Endothelial cell of umbilical vein (primary cell): ENCODE measurements around the gene RASSF3. TPM values are rescaled to one million over a fixed set of nuclear protein-coding genes. Genes with fewer than 3 reads are reported as not detected.

Source experiments
- BruUV-seq: library from RNA; stranded (reverse); fragments of 400-500 nt; replicated peaks from 2 replicates; lab custom pipeline; 2021; lab: Mats Ljungman, UMichigan
- CTCF ChIA-PET: fragments of 300-600, 350-600 bp; sonication (Branson Sonifier 250); formaldehyde crosslinking; loops from one replicate; lab custom pipeline; 2021; ENCODE audit warnings: antibody characterized with exemption, inconsistent platforms; lab: Charles Lee
- POLR2A ChIA-PET: fragments of 300-600, 350-600 bp; sonication (Branson Sonifier 250); formaldehyde crosslinking; loops from one replicate; lab custom pipeline; 2021; ENCODE audit warnings: antibody characterized with exemption, inconsistent platforms; lab: Charles Lee
- DNase-seq: peaks from one replicate; pipeline ENCODE4 v3.0.0-alpha.2; 2011; ENCODE audit warnings: low read depth, low spot score
- FAIRE-seq: peaks from 2 replicates; lab custom pipeline; 2011; peaks lifted over from hg19 to GRCh38; lab: Jason Lieb, UNC
- H2AFZ ChIP-seq: 2 replicates; pipeline ENCODE4 v1.6.0; 2012; ENCODE audit warnings: low read depth, low read length, control low read depth, inconsistent platforms
- H3K27ac ChIP-seq: 2 replicates; pipeline ENCODE4 v1.5.1; 2011; ENCODE audit warnings: low read depth, mild to moderate bottlenecking, control low read depth, low read length, moderate library complexity; ENCODE audit not compliant: insufficient read depth
- H3K27me3 ChIP-seq, 2 experiments: 2 replicates each; pipeline versions ENCODE4 v1.6.0 to v1.6.1; 2011; ENCODE audit warnings: low read length in 2 of 2, mixed read lengths in 1 of 2; ENCODE audit not compliant: control insufficient read depth in 2 of 2, insufficient read depth in 2 of 2
- H3K36me3 ChIP-seq, 2 experiments: 2 replicates in 1 of 2; 3 replicates in 1 of 2; pipeline ENCODE4 v1.5.1; 2011; ENCODE audit warnings: low read length in 2 of 2, mild to moderate bottlenecking in 1 of 2, moderate library complexity in 1 of 2; ENCODE audit not compliant: control insufficient read depth in 2 of 2, insufficient read depth in 2 of 2; ENCODE audit errors: extremely low read depth in 1 of 2
- H3K4me1 ChIP-seq: 3 replicates; pipeline ENCODE4 v1.5.1; 2011; ENCODE audit warnings: mild to moderate bottlenecking, low read length; ENCODE audit not compliant: control insufficient read depth, insufficient read depth; ENCODE audit errors: extremely low read depth
- H3K4me2 ChIP-seq: 2 replicates; pipeline ENCODE4 v1.6.1; 2011; ENCODE audit warnings: low read length, control low read depth, mixed read lengths; ENCODE audit not compliant: insufficient read depth
- H3K4me3 ChIP-seq, 3 experiments: fragments of 200-600 bp in 1 of 3; sonication (generic), shearing (Covaris generic) in 1 of 3; replicated peaks in 1 of 3; 2 replicates each; pipeline ENCODE4 v1.5.1; 2011 to 2016; ENCODE audit warnings: control low read depth in 3 of 3, low read length in 3 of 3, mild to moderate bottlenecking in 2 of 3, inconsistent platforms in 1 of 3, low read depth in 1 of 3, moderate library complexity in 1 of 3; ENCODE audit not compliant: insufficient read depth in 1 of 3
- H3K79me2 ChIP-seq: 2 replicates; pipeline ENCODE4 v1.6.0; 2012; ENCODE audit warnings: low read length, inconsistent platforms; ENCODE audit not compliant: control insufficient read depth, insufficient read depth
- H3K9ac ChIP-seq: replicated peaks from 2 replicates; pipeline ENCODE3; 2011; ENCODE audit warnings: low read length, control low read depth; ENCODE audit not compliant: insufficient read depth; ENCODE audit errors: extremely low read depth
- H3K9me1 ChIP-seq: replicated peaks from 3 replicates; pipeline ENCODE4 v1.6.0; 2011; ENCODE audit warnings: mild to moderate bottlenecking, low read length; ENCODE audit not compliant: control insufficient read depth, insufficient read depth; ENCODE audit errors: extremely low read depth
- H3K9me3 ChIP-seq: replicated peaks from 2 replicates; pipeline ENCODE4 v1.5.1; 2012; ENCODE audit warnings: low read length, inconsistent platforms; ENCODE audit not compliant: control insufficient read depth, insufficient read depth
- H4K20me1 ChIP-seq: replicated peaks from 2 replicates; pipeline ENCODE3; 2011; ENCODE audit warnings: mild to moderate bottlenecking, low read length; ENCODE audit not compliant: control insufficient read depth, insufficient read depth; ENCODE audit errors: extremely low read depth
- EZH2 ChIP-seq: IDR thresholded peaks from 2 replicates; pipeline ENCODE4 v1.6.1; 2012; ENCODE audit warnings: borderline replicate concordance, low read depth, mild to moderate bottlenecking, moderate library complexity, low read length, inconsistent platforms; ENCODE audit not compliant: severe bottlenecking
- FOS ChIP-seq: IDR thresholded peaks from 2 replicates; pipeline ENCODE4 v1.6.1; 2011; ENCODE audit warnings: mild to moderate bottlenecking, low read length, moderate library complexity, borderline replicate concordance; ENCODE audit not compliant: insufficient read depth
- GATA2 ChIP-seq: IDR thresholded peaks from 2 replicates; pipeline ENCODE4 v1.7.0; 2011; ENCODE audit warnings: low read depth, mild to moderate bottlenecking, moderate library complexity, mixed read lengths, low read length; ENCODE audit not compliant: insufficient read length, insufficient read depth
- JUN ChIP-seq: IDR thresholded peaks from 2 replicates; pipeline ENCODE4 v1.6.1; 2011; ENCODE audit warnings: borderline replicate concordance, low read depth; ENCODE audit not compliant: insufficient read length, insufficient read depth
- MYC ChIP-seq: IDR thresholded peaks from one replicate; pipeline ENCODE4 v1.6.1; 2011; ENCODE audit warnings: mild to moderate bottlenecking, low read depth, low read length
- POLR2A ChIP-seq: IDR thresholded peaks from 2 replicates; pipeline ENCODE4 v1.6.1; 2012; ENCODE audit warnings: low read depth, mild to moderate bottlenecking, control low read depth, low read length
- POLR2AphosphoS5 ChIP-seq: IDR thresholded peaks from 2 replicates; pipeline ENCODE4 v1.6.1; 2012; ENCODE audit warnings: low read depth, mild to moderate bottlenecking, control low read depth, low read length, moderate library complexity; ENCODE audit not compliant: insufficient read depth
- dilution Hi-C: fragments of 300-500 bp; cut with MboI; formaldehyde crosslinking; loops from one replicate; pipeline ENCODE4 v1.15.0; 2019; ENCODE audit warnings: low sequenced_read_pairs; ENCODE audit not compliant: extremely low pct_ligation_motif_present
- intact Hi-C: fragments of 100-400 bp; cut with micrococcal nuclease; formaldehyde crosslinking; loops from one replicate; pipeline ENCODE4 v1.10.0; 2022
- polyA plus RNA-seq, 4 experiments: library from polyadenylated mRNA; depleted of rRNA in 3 of 4; stranded (reverse) in 3 of 4; unstranded in 1 of 4; fragments of >200 nt; gene quantifications; 2 replicates each; pipeline versions ENCODE4 v1.2.1 to v1.2.3, GENCODE V29; 2011 to 2012; ENCODE audit warnings: missing spikeins in 1 of 4
- total RNA-seq: library from RNA; stranded (reverse); gene quantifications from 2 replicates; pipeline ENCODE4 v1.2.3, GENCODE V29; 2021
- TF ChIP-seq, protein P1 (sequence below), 2 donors: IDR thresholded peaks; 1 replicate in 1 of 2; 2 replicates in 1 of 2; pipeline ENCODE4 v1.5.1; 2011; ENCODE audit warnings: low read length in 2 of 2, mild to moderate bottlenecking in 2 of 2, moderate library complexity in 2 of 2, control low read depth in 1 of 2, inconsistent platforms in 1 of 2, low read depth in 1 of 2; ENCODE audit not compliant: insufficient read depth in 1 of 2; ENCODE audit errors: extremely low read depth in 1 of 2
- TF ChIP-seq, protein P2 (sequence below): IDR thresholded peaks from 2 replicates; pipeline ENCODE4 v1.6.1; 2011; ENCODE audit not compliant: insufficient read depth, insufficient read length

The RASSF3 gene
- total and polyA plus RNA-seq, 2 donors (not counting 3 experiments of a cell fraction or from before 2014, with no cell fraction given), result 20.2 to 60.8 TPM

DNA sequence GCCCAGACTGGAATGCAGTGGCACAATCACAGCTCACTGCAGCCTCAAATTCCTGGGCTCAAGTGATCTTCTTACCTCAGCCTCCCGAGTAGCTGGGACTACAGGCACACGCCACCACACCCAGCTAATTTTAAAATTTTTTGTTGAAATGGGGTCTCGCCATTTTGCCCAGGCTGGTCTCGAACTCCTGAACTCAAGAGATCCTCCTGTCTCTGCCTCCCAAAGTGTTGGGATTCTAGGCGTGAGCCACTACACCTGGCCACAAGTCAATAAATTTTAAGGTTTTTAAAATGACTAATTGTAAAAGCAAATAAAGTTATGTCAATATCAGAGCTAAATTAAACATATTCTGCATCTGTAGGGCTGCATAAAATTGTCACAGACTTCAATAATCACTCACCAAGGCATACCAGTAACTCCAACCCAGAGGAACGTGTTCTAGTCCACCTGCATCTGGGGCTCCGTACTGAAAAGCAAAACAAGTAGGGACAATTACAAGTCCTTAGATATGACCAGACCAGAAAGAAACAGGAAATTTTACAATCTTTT is 135.0 kb downstream of the RASSF3 start:
- TF ChIP-seq FOS (no peak), MYC (no peak), GATA2 (no peak), JUN (no peak), EZH2 (no peak)
- Histone ChIP-seq H3K4me1 (peaks cover 41% of the 10 kb centered on the region), H4K20me1 (no peaks in the 10 kb centered on the region), H3K79me2 (peaks cover 5% of the 10 kb centered on the region), H3K4me2 (no peak overlapping the region), H3K9ac (no peak overlapping the region), H3K4me3 (no peak overlapping the region), H3K36me3 (peaks cover 13 to 14% of the 10 kb centered on the region in 2 experiments), H3K9me3 (no peaks in the 10 kb centered on the region), H2AFZ (no peak overlapping the region), H3K9me1 (no peaks in the 10 kb centered on the region), H3K27ac (no peak overlapping the region), H3K27me3 (no peaks in the 10 kb centered on the region)
- ChIA-PET POLR2A (no interaction called here), CTCF (interaction anchor here (1.3 to 1.8 kb wide), 6 partner anchors 11 to 362 kb away, joined by 3 to 9 read pairs (median 4); partner anchors contain the start of gene GNS)
- dilution Hi-C loops (no loop called here), intact Hi-C loops (no loop called here)
- BruUV-seq, result no TSS peak
- FAIRE-seq, result no peak
- no peak for DNase-seq

DNA sequence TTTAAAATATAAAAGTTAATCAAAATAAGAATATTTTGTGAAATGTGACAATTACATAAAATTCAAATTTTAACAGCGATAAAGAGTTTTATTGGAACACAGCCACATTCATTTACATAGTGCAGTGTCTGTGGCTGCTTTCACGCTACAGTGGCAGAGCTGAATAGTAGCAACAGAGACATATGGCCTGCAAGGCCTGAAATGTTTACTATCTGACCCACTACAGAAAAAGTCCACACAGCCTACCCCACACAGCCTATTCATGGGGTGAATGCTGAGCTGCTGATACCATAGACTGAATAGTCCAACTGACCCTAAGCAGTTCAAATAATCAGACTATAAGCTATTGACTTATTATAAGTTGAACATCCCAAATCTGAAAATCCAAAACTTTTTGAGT is 135.7 kb downstream of the RASSF3 start:
- peaks cover 12 to 14% of the 10 kb centered on the region in 2 experiments for H3K36me3 ChIP-seq
- H4K20me1 ChIP-seq, result no peaks in the 10 kb centered on the region
- H3K27me3 ChIP-seq, result no peaks in the 10 kb centered on the region
- BruUV-seq, result no TSS peak
- H3K9me3 ChIP-seq, result no peaks in the 10 kb centered on the region
- no peak overlapping the region for H3K27ac ChIP-seq
- POLR2A ChIA-PET, result no interaction called here
- H3K79me2 ChIP-seq, result peaks cover 5% of the 10 kb centered on the region
- no peak for TF ChIP-seq JUN
- TF ChIP-seq EZH2, result no peak
- TF ChIP-seq GATA2, result no peak
- TF ChIP-seq POLR2AphosphoS5, result no peak
- TF ChIP-seq FOS, result no peak
- no peak for TF ChIP-seq POLR2A
- TF ChIP-seq, protein P1, sequence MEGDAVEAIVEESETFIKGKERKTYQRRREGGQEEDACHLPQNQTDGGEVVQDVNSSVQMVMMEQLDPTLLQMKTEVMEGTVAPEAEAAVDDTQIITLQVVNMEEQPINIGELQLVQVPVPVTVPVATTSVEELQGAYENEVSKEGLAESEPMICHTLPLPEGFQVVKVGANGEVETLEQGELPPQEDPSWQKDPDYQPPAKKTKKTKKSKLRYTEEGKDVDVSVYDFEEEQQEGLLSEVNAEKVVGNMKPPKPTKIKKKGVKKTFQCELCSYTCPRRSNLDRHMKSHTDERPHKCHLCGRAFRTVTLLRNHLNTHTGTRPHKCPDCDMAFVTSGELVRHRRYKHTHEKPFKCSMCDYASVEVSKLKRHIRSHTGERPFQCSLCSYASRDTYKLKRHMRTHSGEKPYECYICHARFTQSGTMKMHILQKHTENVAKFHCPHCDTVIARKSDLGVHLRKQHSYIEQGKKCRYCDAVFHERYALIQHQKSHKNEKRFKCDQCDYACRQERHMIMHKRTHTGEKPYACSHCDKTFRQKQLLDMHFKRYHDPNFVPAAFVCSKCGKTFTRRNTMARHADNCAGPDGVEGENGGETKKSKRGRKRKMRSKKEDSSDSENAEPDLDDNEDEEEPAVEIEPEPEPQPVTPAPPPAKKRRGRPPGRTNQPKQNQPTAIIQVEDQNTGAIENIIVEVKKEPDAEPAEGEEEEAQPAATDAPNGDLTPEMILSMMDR (IDR thresholded peaks at IDR 0.05; ENCODE audit: extremely low read depth in 1 of 2, insufficient read depth in 1 of 2, low read depth in 1 of 2, low read length in 2 of 2), result no peak
- TF ChIP-seq, protein P2, sequence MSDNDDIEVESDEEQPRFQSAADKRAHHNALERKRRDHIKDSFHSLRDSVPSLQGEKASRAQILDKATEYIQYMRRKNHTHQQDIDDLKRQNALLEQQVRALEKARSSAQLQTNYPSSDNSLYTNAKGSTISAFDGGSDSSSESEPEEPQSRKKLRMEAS, result no peak
- TF ChIP-seq MYC, result no peak
- H3K4me1 ChIP-seq, result peaks cover 41% of the 10 kb centered on the region
- intact Hi-C loops (loop anchor here (1.0 kb wide), 1 partner anchor 122 kb away; no protein-coding TSS in a partner anchor), dilution Hi-C loops (no loop called here)
- H3K9me1 ChIP-seq, result no peaks in the 10 kb centered on the region
- peak; percentile 55 for FAIRE-seq
- H2AFZ ChIP-seq, result no peak overlapping the region
- H3K4me3 ChIP-seq, result no peak overlapping the region
- H3K4me2 ChIP-seq, result no peak overlapping the region
- no peak overlapping the region for H3K9ac ChIP-seq
- no peak for DNase-seq
- CTCF ChIA-PET, result interaction anchor here (1.0 to 1.8 kb wide), 6 partner anchors 12 to 361 kb away, joined by 3 to 9 read pairs (median 6); partner anchors contain the start of gene GNS
